KMS-11 (cell line): ENCODE measurements around the gene SCRN1.

Experiments used
- H2AFZ ChIP-seq: fragments of 200-600 bp; sonication (generic); 2 replicates; pipeline ENCODE4 v1.6.1; 2016; ENCODE audit warnings: antibody characterized with exemption, mixed run types, low read depth
- H3K27ac ChIP-seq: fragments of 200-600 bp; sonication (generic); 2 replicates; pipeline ENCODE4 v1.6.1; 2016; ENCODE audit warnings: mild to moderate bottlenecking, mixed run types
- H3K27me3 ChIP-seq: fragments of 200-600 bp; sonication (generic); 2 replicates; pipeline ENCODE4 v1.6.1; 2017; ENCODE audit warnings: mild to moderate bottlenecking, low read depth, mixed run types, moderate library complexity; ENCODE audit not compliant: insufficient read depth
- H3K36me3 ChIP-seq: fragments of 200-600 bp; sonication (generic); 2 replicates; pipeline ENCODE4 v1.6.1; 2017; ENCODE audit warnings: mild to moderate bottlenecking, mixed run types; ENCODE audit not compliant: insufficient read depth
- H3K4me1 ChIP-seq: fragments of 200-600 bp; sonication (generic); 2 replicates; pipeline ENCODE4 v1.6.1; 2016; ENCODE audit warnings: mild to moderate bottlenecking, low read depth, mixed run types; ENCODE audit not compliant: poor library complexity, severe bottlenecking
- H3K4me2 ChIP-seq: fragments of 200-600 bp; sonication (generic); 2 replicates; pipeline ENCODE4 v1.7.0; 2016; ENCODE audit warnings: mild to moderate bottlenecking, mixed run types
- H3K4me3 ChIP-seq: fragments of 200-600 bp; sonication (generic); IDR thresholded peaks from 2 replicates; pipeline ENCODE4 v1.6.1; 2017; ENCODE audit warnings: low read depth, low read length, mixed read lengths; ENCODE audit not compliant: insufficient read depth
- H3K79me2 ChIP-seq: fragments of 200-600 bp; sonication (generic); 2 replicates; pipeline ENCODE4 v1.6.1; 2016; ENCODE audit warnings: low read depth, mixed run types; ENCODE audit not compliant: insufficient read depth
- H3K9ac ChIP-seq: fragments of 200-600 bp; sonication (generic); 2 replicates; pipeline ENCODE4 v1.6.1; 2016; ENCODE audit warnings: mild to moderate bottlenecking, mixed run types
- H4K20me1 ChIP-seq: fragments of 200-600 bp; sonication (generic); 2 replicates; pipeline ENCODE4 v1.6.1; 2016; ENCODE audit warnings: mild to moderate bottlenecking, mixed run types; ENCODE audit not compliant: insufficient read depth
- CTCF ChIP-seq: fragments of 200-600 bp; sonication (generic); conservative IDR thresholded peaks from 2 replicates; pipeline ENCODE4 v1.6.1; 2017; ENCODE audit warnings: low read depth, mild to moderate bottlenecking, antibody characterized with exemption, low read length, moderate library complexity, mixed read lengths

The SCRN1 gene

DNA sequence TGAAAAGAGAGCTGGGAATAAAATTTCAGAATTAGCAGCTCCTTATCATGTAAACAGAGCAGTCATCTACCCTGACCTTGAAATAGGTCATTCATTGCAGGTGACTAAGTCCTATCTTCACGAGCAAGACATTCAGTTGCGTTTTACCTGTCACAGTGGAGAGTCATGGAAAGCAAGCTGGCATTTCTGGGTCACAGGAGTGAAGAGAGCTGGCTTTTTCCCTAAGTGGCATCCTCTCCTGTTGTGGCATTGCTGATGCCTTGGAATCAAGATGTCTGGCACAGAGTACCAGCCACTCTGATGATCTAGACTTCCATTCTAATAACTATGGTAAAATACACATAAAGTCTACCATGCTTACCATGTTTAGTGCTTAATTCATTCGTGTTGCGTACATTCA, 70.8 kb downstream of the SCRN1 start:
- Histone ChIP-seq H3K27me3 (no peaks in the 10 kb centered on the region), H2AFZ (no peak overlapping the region)
- TF ChIP-seq CTCF, result no peak

GRCh38 chr7:29917641-29918040, 72.0 kb downstream of the SCRN1 start:
- Histone ChIP-seq H4K20me1 (no peaks in the 10 kb centered on the region), H3K36me3 (no peaks in the 10 kb centered on the region), H2AFZ (no peak overlapping the region)

More for the DNA sequence above, 70.8 kb downstream of the SCRN1 start:
- H3K4me2 ChIP-seq, result no peak overlapping the region
- H3K36me3 ChIP-seq, result no peaks in the 10 kb centered on the region
- H3K79me2 ChIP-seq, result no peaks in the 10 kb centered on the region
- no peaks in the 10 kb centered on the region for H4K20me1 ChIP-seq
- no peak overlapping the region for H3K4me3 ChIP-seq
- no peak overlapping the region for H3K27ac ChIP-seq
- peaks cover 4% of the 10 kb centered on the region for H3K4me1 ChIP-seq
- H3K9ac ChIP-seq, result no peak overlapping the region

GRCh38 chr7:29915481-29916215, 74.0 kb downstream of the SCRN1 start:
- no peak overlapping the region for H3K4me2 ChIP-seq
- no peaks in the 10 kb centered on the region for H3K4me1 ChIP-seq
- no peaks in the 10 kb centered on the region for H4K20me1 ChIP-seq
- no peak overlapping the region for H3K9ac ChIP-seq
- no peaks in the 10 kb centered on the region for H3K79me2 ChIP-seq
- H3K27me3 ChIP-seq, result no peaks in the 10 kb centered on the region
- TF ChIP-seq CTCF, result no peak
- H3K36me3 ChIP-seq, result no peaks in the 10 kb centered on the region
- H2AFZ ChIP-seq, result no peak overlapping the region
- H3K4me3 ChIP-seq, result no peak overlapping the region
- no peak overlapping the region for H3K27ac ChIP-seq

More at GRCh38 chr7:29917641-29918040, 72.0 kb downstream of the SCRN1 start:
- H3K27ac ChIP-seq, result no peak overlapping the region
- H3K4me2 ChIP-seq, result no peak overlapping the region
- no peaks in the 10 kb centered on the region for H3K27me3 ChIP-seq
- H3K79me2 ChIP-seq, result no peaks in the 10 kb centered on the region
- no peak overlapping the region for H3K9ac ChIP-seq
- no peak for TF ChIP-seq CTCF
- peaks cover 4% of the 10 kb centered on the region for H3K4me1 ChIP-seq
- H3K4me3 ChIP-seq, result no peak overlapping the region

- Histone ChIP-seq H3K4me2 (no peak overlapping the region), H3K36me3 (no peaks in the 10 kb centered on the region), H4K20me1 (no peaks in the 10 kb centered on the region), H3K4me1 (no peaks in the 10 kb centered on the region), H3K27ac (no peak overlapping the region), H3K4me3 (no peak overlapping the region), H3K79me2 (no peaks in the 10 kb centered on the region), H3K27me3 (no peaks in the 10 kb centered on the region), H3K9ac (no peak overlapping the region), H2AFZ (no peak overlapping the region)
- no peak for TF ChIP-seq CTCF
Observed at GRCh38 chr7:29914180-29914579, 75.4 kb downstream of the SCRN1 start.
